AG10803 (cell line): ENCODE results near the gene TTLL6.

Source experiments
- DNase-seq: peaks from one replicate; pipeline ENCODE4 v3.0.0; 2010; ENCODE audit warnings: low read depth
- H3K4me3 ChIP-seq: 2 replicates; pipeline ENCODE4 v1.5.1; 2011; ENCODE audit warnings: mild to moderate bottlenecking, low read length, control low read depth
- TF ChIP-seq, protein P1 (sequence below): conservative IDR thresholded peaks from 2 replicates; pipeline ENCODE4 v1.5.1; 2011; ENCODE audit warnings: mild to moderate bottlenecking, low read length, control low read depth, inconsistent platforms

Gene TTLL6

DNA sequence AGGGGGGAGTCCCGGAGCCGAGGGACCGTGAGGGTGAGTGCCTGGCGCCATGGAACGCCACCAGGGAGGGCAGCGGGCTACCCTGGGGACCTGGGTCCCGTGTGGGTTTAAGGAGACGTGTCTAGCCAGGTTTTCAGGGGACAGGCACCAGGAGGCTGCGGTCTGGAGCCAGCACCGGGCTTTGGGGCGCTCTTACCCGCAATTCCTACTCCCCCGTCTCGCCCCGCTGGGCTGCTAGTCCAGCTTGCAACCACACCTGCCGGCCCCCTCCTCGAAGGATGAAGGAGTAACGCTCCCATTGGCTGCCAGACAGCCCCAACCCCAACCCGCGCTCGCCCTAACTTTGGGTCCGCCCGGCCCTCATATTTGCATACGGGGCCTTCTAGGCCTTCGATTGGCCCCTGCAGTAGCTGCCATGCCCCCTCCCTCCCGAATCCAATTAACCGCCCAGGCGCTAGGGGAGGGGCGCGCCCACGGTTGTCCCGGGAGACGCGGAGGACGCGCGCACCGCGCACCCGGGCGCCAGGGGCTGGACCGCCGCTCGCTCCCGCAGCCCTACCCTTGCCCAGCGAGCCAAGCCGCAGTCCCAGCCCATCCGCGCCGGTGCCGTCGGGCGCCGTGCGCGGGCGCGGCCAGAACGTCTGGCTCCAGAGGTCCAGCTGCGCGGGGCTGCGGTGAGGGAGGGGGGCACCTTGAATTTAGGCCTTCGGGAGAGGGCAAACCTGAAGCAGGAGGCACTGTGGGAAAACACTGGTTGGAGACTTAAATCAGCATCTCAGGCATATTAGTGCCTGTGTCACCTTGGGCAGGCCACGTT, at the start of gene TTLL6:
TSS of gene TTLL6 (minus strand) at position 456 of the 817 bp plus-strand sequence. CDS start at position 299, 157 bp downstream.
- TF ChIP-seq, protein P1, sequence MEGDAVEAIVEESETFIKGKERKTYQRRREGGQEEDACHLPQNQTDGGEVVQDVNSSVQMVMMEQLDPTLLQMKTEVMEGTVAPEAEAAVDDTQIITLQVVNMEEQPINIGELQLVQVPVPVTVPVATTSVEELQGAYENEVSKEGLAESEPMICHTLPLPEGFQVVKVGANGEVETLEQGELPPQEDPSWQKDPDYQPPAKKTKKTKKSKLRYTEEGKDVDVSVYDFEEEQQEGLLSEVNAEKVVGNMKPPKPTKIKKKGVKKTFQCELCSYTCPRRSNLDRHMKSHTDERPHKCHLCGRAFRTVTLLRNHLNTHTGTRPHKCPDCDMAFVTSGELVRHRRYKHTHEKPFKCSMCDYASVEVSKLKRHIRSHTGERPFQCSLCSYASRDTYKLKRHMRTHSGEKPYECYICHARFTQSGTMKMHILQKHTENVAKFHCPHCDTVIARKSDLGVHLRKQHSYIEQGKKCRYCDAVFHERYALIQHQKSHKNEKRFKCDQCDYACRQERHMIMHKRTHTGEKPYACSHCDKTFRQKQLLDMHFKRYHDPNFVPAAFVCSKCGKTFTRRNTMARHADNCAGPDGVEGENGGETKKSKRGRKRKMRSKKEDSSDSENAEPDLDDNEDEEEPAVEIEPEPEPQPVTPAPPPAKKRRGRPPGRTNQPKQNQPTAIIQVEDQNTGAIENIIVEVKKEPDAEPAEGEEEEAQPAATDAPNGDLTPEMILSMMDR = no peak
- H3K4me3 ChIP-seq = peak within 1 kb of the TSS; percentile 50
- DNase-seq = peak; percentile 52

DNA sequence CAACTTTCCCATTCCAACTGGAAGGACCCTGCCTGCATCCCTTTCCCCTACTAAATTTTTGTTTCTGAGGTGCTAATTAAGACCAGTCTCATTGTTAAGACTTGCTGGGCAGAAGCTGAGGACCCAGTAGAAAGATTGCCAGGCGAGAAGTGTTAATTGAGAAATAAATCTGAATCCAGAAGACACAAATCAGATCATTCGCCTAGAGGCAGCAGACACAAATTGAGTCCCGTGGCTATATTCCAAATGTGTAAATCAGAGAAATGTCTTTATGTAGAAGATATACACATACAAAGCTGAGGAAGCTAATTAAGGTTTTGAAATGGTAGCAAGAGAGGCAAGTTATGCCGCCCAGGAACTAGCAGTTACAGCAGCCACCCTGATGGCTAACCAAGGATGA, 43.4 kb upstream of the TTLL6 start:
- no peak for DNase-seq
- no peak overlapping the region for H3K4me3 ChIP-seq
- TF ChIP-seq, protein P1 = no peak

DNA sequence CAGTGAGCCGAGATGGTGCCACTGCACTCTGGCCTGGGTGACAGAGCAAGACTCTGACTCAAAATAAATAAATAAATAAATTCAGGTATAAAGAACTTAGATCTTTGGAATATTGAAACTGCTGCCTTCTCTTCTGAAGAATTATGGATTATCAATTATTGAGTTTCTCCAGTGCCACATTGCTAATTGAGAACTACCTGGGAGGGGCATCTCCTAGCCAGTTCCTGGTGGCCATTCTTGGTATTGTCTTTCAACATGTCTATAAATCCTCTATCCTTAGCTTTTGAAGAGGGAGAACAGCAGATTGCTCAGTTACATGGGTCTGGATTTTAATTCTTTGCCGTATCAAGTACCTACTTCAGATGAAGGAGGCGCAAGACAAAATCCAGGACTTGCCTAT, 43.0 kb upstream of the TTLL6 start:
- H3K4me3 ChIP-seq = no peak overlapping the region
- TF ChIP-seq, protein P1 = peak; percentile 24
- DNase-seq = no peak

DNA sequence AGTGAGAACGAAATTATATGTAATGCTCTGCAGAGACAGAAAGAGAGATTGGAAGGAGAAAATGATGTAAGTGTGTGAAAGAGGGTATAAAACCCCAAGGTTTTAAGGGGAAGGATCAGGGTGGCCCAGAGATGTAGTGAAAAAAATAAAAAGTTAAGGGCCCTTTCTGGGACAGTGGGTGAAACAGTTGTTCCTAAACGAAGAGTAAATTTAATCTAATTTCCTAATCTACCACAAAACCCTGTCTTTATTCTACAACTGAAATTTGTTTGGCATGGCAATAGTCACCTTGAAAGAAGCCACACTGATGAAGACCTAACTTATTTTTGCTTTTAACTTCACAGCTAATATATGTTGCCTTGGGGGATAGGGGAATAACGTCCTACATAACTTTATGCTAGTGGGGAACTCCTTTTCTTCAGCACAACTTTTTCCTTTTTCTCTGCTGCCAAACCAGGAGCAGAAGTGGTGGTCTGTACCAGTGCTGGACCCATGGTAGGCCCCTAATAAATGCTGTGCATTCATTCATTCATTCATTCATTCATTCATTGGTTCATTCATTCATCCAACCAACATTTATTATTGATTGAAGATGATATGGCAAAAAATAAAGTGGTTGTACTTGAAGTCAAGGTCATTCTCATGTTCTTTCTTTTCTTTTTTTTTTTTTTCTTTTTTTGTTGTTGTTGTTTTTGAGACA, 39.2 kb upstream of the TTLL6 start:
- no peak overlapping the region for H3K4me3 ChIP-seq
- no peak for DNase-seq
- TF ChIP-seq, protein P1 = no peak

DNA sequence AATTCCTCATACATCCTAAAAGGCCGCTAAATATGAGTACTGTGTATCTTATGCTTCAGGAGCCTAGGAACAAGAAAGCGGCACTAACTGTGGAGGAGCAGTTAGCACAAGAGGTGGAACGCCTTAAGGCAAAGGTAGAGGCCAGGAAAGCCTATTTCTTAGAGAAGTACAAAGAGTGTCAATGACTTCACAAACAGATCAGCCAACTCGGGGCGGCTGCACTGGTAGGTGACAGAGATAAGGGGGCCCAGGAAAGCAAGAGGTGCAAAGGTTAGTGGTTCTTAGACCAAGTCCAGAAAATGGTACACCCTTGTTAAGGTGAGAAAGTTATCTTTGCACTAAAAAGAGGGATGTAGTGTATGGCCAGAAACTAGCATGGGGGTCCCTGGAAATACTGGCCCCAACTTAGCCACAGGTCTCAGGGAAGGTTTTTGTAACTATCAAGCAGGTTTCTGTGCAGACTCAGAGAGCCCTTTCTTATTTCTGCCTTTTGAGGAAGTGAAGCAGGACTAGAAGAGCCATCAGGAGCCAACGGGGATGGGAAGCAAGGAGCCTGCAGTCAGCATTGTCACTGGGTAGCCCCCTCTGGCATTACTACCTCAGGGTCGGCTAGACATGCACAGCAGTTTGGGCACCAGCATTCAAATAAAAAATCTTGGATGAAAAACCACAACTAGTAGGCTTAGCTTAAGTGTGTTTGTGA, 37.9 kb upstream of the TTLL6 start:
- TF ChIP-seq, protein P1 = no peak
- no peak overlapping the region for H3K4me3 ChIP-seq
- DNase-seq = no peak

DNA sequence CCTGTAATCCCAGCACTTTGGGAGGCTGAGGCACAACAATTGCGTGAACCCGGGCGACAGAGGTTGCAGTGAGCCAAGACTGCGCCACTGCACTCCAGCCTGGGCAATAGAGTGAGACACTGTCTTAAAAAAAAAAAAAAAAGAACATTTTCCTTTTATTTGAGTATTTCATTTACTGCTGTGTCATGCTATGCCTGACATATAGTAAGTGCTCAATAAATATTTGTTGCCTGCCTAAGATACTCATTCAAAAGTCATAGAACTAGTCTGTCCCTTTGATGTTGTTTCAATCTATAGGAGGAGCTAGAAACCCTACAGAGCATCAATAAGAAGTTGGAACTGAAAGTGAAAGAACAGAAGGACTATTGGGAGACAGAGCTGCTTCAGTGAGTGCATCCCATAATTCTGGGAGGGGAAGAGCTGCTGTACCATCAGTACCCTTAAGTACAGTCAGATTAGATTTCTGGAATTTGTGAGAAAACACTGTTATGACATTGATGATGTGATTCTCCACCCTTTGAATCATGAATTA, 33.8 kb upstream of the TTLL6 start:
- TF ChIP-seq, protein P1 = no peak
- no peak overlapping the region for H3K4me3 ChIP-seq
- DNase-seq = no peak
